HG03521 (cell line): Measurements from ENCODE around the gene SNCAIP.

ENCODE experiments used
- ATAC-seq: cut with Tn5 transposase; IDR thresholded peaks from one replicate; pipeline ENCODE4 v1.9.1; 2021; ENCODE audit warnings: mild to moderate bottlenecking, moderate library complexity; ENCODE audit not compliant: unreplicated experiment

SNCAIP gene

GRCh38 chr5:122311961-122312590 is at the start of gene SNCAIP:
Gene SNCAIP, plus strand, starts transcription at chr5:122312237. Its CDS starts 78,898 bp downstream, at chr5:122391135.
- no peak for ATAC-seq

- ATAC-seq: no peak
Measured at GRCh38 chr5:122263352-122264030, 48.5 kb upstream of the SNCAIP start.

DNA sequence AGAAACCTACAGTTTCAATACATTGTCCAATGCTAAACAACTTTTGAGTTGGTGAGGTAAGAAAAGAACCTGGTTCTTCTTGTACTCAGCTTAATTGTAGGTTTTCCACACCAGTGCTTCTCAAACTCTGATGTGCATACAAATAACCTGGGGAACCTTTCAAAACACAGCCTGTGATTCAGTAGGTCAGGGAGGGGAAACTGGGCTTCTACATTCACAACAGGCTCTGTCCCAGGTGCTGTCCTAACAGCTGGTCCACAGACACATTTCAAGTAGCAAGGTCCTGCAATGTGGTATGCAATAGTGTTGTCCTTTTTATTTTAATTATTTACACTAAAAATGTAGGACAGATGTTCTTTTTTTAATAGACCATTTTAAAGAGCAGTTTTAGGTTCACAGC is 47.4 kb upstream of the SNCAIP start:
- ATAC-seq: no peak

DNA sequence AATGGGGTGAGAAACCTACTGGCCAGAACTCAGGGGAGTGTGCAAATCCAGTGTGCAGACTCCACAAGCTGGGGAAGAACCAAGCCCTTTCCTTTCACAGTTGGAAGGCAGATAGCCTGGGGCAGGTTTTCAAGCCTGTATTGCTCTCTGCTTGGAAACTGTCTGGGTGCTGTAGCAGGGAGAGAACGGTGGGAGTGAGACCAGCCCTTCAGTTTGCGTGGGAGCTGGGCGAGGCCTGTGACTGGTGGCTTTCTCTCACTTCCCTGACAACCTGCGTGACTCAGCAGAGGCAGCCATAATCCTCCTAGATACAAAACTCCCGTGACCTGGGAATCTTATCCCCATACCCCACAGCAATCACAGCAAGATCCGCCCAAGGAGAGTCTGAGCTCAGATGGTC is 44.9 kb upstream of the SNCAIP start:
- ATAC-seq: no peak

GRCh38 chr5:122273696-122274095 is 38.3 kb upstream of the SNCAIP start:
- ATAC-seq: no peak

GRCh38 chr5:122283592-122283991 is 28.4 kb upstream of the SNCAIP start:
- ATAC-seq: no peak

- no peak for ATAC-seq
Measured at GRCh38 chr5:122286541-122286940, 25.5 kb upstream of the SNCAIP start.

DNA sequence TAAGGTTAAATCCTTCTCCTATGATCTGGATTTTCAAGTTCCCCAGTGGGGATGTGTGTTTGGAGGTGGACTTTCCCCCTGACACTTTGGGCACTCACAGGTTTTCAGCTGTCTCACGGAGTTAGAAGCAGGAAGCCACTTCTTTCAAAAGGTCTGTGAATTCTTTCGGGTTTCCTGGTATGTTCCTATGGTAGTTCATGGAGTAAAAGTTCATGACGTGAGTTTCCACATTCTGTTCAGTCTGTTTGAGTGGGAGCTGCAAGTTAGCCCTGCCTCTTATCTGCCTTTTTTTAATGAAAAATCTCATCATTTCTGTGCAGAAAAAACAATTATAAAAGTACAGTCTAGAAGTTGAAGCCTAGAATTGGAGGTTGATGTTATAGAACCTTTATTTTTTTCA is 24.9 kb upstream of the SNCAIP start:
- no peak for ATAC-seq

DNA sequence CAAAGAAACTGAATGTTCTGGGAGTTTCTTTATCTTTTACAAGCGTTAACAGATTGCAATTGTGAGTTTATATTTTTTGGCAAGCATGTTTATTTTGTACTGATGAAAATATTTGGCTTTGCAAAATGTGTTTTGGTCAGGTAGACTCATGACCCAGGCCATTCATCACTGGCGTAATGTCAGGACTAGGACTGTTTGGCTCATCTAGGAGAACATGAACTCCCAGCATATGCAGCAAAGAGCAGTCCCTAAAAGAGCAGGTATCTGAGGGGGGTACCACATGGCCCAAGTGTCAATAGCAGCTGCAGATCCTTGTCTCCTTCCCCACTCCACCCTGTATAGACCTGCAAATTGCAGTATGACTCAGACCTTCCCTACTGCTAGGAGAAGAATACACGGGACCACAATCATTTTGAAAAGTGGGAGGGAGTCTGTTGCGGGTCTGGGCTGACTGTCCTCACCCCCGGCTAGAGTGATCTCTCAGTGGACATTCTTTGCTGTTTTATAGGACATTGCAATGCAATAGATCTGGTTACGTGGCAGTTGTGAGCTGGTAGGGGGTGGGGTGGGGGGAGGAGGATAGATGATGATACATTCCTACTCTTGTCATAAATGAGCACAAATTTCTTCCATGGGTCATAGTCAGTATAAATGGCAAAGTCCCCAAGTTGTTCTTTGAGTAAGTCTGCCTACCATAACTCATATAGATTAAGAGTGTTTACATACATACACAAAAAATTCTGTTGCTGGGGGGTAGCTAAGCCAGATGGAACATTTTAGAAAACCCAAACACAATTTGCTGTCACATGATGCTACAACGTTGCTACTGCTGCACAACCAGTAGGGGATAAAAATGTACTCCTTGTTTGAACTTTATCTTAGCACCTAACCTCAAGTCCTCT is 20.8 kb upstream of the SNCAIP start:
- no peak for ATAC-seq

DNA sequence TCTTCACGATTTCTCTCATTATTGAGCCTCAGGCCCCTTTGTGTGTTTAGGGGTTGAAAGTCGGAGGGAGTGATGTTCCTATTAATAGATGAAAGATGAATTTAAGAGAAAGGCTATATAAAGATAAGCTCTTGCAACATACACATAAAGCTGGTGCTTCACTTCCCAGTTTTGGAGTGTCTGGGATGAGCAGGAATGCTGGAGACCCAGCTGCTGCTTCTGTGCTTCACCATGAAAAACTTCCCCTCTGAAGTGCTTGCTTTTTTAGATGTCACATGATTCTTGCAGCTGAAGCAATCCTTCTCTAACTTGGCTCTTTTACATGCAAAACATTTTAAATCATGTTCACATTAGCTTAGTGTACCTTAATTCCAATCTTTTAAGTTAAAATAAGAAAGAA is 19.7 kb upstream of the SNCAIP start:
- no peak for ATAC-seq

DNA sequence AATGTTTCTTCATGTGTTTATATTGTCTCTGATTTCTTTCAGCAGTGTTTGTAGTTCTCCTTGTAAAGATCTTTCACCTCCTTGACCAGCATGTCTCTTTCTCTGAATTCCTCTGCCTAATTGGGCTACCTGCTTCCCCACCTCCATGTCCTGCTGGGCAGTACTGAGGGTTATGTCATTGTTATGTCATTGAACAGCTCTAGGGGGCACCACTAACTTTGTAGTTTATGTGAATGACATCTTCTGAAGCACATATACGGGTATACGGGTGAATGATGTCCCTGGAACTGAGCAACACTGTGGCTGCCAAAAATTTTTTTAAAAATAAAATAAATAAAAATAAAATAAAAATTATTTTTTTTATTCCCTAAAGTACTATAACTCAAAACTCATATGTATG is 16.9 kb upstream of the SNCAIP start:
- peak; percentile 48 for ATAC-seq

- ATAC-seq: no peak
Measured at GRCh38 chr5:122296871-122297270, 15.2 kb upstream of the SNCAIP start.

- peak; percentile 87 for ATAC-seq
Measured at GRCh38 chr5:122297587-122298298, 14.3 kb upstream of the SNCAIP start.

- ATAC-seq: no peak
Measured at GRCh38 chr5:122300374-122300773, 11.7 kb upstream of the SNCAIP start.

DNA sequence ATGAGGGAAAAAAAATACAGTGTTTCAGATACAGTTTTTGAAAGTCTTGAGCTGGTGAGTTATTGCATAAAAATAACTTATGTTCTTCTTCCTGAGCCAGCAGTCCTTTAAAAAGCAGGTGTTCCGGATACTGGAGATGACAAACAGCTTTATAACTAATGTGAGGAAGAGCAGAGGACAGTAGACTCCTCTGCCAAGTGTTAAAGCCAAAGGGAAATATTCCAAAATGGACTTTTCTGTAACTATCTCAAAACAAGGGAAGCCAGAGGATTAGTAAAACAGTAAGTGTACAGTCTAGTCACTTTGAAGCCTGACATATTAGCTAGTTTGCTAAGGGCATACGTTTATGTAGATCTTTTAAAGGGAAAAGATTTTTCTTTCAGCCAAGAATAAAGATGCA is 11.0 kb upstream of the SNCAIP start:
- no peak for ATAC-seq

DNA sequence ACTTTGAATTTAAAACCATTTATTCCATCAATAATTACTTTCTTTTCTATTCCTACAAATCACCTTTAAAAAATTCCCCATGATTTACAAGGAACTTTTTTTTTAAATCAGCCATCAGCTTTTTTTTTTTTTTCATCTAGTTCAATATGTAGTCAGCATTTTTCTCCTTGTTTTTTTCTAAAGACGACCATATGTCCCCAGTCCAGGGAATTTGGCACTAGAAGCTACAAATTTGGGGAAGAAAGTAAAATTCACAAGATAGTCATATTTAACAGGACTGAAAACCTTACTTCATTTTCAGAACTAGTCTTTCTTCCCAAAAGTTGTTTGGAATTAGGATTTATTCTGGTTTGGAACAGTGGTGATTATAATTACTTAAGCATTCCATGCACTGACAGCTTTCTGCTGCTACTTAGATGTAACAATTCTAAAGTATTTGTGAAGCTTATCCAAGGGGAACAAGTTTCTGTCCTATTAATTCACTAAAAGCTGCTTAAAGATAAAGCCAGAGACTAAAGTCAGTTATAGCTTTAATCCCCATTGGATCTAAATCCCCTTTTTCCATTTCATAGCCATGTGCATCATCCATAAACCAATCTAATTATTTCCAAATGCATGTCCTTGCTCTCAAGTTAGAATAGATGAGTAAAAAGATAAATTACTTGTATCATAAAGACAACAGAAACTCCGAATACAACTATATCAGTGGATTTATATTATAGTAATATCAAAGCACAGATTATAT is 7.4 kb upstream of the SNCAIP start:
- ATAC-seq: no peak

DNA sequence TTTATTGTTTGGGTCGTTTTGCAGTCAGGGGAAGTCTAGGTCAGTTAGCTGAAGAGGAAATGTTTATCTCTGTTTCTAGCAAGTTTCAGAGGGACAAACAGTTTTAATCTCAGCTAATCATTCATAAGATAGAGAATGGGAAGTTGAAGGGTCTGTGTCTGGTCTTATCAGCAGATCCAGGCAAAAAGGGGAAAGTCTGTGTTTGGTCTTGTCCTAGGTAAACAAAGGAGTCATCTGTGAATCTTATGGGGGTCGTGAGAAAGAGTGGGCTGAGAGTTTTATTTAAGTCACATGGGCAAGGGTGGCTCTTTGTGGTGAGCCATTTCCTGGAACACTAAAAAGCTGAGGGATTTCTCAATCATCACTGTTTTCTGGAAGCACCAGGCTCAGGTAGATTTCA is 5.6 kb upstream of the SNCAIP start:
- no peak for ATAC-seq

DNA sequence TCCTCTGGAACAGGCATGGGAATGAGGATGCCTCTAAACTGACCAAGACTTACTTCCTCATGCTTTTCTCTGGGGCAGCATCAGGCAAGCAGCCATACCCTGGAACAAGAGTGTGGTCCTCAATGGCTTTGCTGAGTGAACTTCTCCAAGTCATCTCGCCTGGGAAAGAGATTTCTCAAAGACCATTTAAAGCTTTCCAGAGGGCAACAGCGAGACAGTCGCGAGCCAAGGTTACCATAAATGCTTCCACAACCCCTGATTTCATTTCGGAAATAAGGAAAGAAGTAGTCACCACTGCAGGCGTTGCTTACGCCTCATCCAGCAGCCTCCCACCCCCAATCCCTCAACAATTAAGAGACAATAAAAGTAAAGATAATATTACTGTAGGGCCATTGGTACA is 1.1 kb upstream of the SNCAIP start:
- ATAC-seq: no peak

GRCh38 chr5:122311497-122311960 is 508 bp upstream of the SNCAIP start:
- ATAC-seq: no peak
